ENCODE measurements around the gene GNAQ.

Gene GNAQ

DNA sequence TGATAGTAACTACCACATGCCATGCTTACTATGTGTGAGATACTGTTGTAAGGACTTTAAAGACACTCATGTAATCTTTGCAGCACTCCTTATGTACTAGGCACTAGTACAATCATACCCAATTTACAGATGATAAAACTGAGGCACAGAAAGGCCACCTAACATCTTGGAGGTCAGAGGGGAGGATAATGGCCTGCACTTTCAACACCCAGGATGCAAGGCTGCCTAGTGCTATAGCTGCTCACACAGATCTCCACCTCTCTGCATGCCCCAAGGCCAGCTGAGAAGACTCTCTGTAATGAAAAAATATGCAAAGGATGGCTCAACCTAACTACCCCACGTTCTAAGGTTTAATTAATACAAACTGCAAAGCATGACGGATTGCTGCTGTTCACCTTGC, 57.2 kb downstream of the GNAQ start:
- DNase-seq (ENCODE audit: extremely low read depth, low read depth) = no peak
- no peak for TF ChIP-seq CTCF (IDR thresholded peaks at IDR 0.05; ENCODE audit: low read depth, low read length, missing control alignments)

GRCh38 chr9:77969083-77969482, 62.5 kb downstream of the GNAQ start:
- no peak overlapping the region for H3K4me3 ChIP-seq (replicated peaks; ENCODE audit: low read depth, low read length)

More for the DNA sequence above, 57.2 kb downstream of the GNAQ start:
- no peak overlapping the region for H3K4me3 ChIP-seq (replicated peaks; ENCODE audit: low read depth, low read length)

DNA sequence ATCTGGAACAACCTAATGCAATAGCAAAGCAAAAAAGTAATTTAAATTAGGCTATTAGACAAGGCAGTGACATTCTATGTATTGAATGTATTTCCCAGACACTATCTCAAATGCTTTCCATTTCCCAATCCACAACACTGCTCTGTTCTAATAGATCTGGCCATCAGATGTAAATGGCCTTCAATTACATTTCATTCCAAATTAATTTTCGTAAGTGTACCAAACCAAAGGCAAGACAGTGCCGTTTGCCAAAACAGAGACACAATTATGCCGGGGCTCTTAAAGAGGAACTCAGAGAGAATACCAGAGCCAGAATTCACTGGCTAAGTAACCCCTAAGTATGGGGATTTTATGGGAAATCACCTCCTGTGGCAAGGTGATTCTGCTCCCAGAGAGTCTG, 63.1 kb downstream of the GNAQ start:
- H3K4me3 ChIP-seq (replicated peaks; ENCODE audit: low read depth, low read length) = no peak overlapping the region
- no peak for DNase-seq (ENCODE audit: extremely low read depth, low read depth)
- TF ChIP-seq CTCF (IDR thresholded peaks at IDR 0.05; ENCODE audit: low read depth, low read length, missing control alignments) = no peak

More at GRCh38 chr9:77969083-77969482, 62.5 kb downstream of the GNAQ start:
- DNase-seq (ENCODE audit: extremely low read depth, low read depth) = no peak
- no peak for TF ChIP-seq CTCF (IDR thresholded peaks at IDR 0.05; ENCODE audit: low read depth, low read length, missing control alignments)

GRCh38 chr9:77966718-77967117, 64.9 kb downstream of the GNAQ start:
- DNase-seq (ENCODE audit: extremely low read depth, low read depth) = no peak
- no peak for TF ChIP-seq CTCF (IDR thresholded peaks at IDR 0.05; ENCODE audit: low read depth, low read length, missing control alignments)

GRCh38 chr9:77965445-77966123, 66.0 kb downstream of the GNAQ start:
- no peak overlapping the region for H3K4me3 ChIP-seq (replicated peaks; ENCODE audit: low read depth, low read length)
- TF ChIP-seq CTCF (IDR thresholded peaks at IDR 0.05; ENCODE audit: low read depth, low read length, missing control alignments) = no peak
- no peak for DNase-seq (ENCODE audit: extremely low read depth, low read depth)

More at GRCh38 chr9:77966718-77967117, 64.9 kb downstream of the GNAQ start:
- H3K4me3 ChIP-seq (replicated peaks; ENCODE audit: low read depth, low read length) = no peak overlapping the region

DNA sequence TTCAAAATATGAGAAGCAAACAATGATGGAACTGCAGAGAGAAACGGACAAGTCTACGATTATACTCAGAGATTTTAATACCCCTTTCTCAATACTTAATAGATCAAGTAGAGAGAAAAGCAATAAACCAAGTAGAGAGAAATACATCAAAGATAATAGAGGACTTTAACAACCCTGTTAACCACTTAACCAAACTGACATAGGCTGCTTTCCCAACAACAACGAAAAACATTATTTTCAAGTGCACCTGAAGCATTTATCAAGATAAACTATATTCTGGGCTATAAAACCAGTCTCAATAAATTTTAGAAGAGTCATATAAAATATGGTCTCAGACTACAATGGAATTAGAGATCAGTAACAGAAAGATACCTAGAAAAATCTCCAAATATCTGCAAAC, 67.4 kb downstream of the GNAQ start:
- TF ChIP-seq CTCF (IDR thresholded peaks at IDR 0.05; ENCODE audit: low read depth, low read length, missing control alignments) = no peak
- no peak overlapping the region for H3K4me3 ChIP-seq (replicated peaks; ENCODE audit: low read depth, low read length)
- DNase-seq (ENCODE audit: extremely low read depth, low read depth) = no peak

DNA sequence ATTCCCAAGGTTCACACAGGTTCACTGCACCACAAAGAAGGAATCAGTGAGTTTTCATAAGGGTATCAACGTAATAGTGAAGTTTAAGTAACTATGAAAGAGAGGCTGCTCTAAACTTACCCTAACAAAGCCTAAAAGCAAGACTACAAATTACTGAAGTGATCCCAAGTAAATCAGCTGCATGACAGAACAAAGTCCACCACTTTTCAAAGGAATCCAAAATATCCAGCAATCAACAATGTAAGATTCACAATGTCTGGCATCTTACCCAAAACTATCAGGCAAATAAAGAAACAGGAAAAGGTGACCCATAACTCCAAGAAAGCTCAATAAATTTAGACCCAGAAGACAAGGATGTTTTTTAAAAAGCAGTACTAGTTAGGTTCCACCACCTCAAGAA, 70.1 kb downstream of the GNAQ start:
- no peak for DNase-seq (ENCODE audit: extremely low read depth, low read depth)
- H3K4me3 ChIP-seq (replicated peaks; ENCODE audit: low read depth, low read length) = no peak overlapping the region
- no peak for TF ChIP-seq CTCF (IDR thresholded peaks at IDR 0.05; ENCODE audit: low read depth, low read length, missing control alignments)
